Caki2 (cell line): ENCODE data around the gene SERPINA6. TPM values are rescaled to one million over a fixed set of nuclear protein-coding genes. Genes with fewer than 3 reads are reported as not detected.
"Not testable (repeated sequence)": the region's sequence is repeated elsewhere in the genome, so short reads cannot be mapped to it uniquely, and the experiment has no call there.

Experiments
- DNase-seq: peaks from one replicate; pipeline ENCODE4 v3.0.0-alpha.2; 2015; ENCODE audit warnings: low read depth
- in situ Hi-C: cut with HindIII; loops from 2 replicates; pipeline ENCODE4 v1.10.0; 2016; ENCODE audit warnings: low sequenced_read_pairs, low pct_unique_long_range_greater_than_20kb, mixed read lengths
- total RNA-seq: library from RNA; depleted of rRNA; stranded (reverse); fragments of >200 nt; shearing (Covaris generic); gene quantifications from 2 replicates; pipeline ENCODE4 v1.2.3, GENCODE V29; 2014; ENCODE audit warnings: low replicate concordance

The SERPINA6 gene
- total RNA-seq, 1 experiment from 2014 or later: 3.8 TPM

DNA sequence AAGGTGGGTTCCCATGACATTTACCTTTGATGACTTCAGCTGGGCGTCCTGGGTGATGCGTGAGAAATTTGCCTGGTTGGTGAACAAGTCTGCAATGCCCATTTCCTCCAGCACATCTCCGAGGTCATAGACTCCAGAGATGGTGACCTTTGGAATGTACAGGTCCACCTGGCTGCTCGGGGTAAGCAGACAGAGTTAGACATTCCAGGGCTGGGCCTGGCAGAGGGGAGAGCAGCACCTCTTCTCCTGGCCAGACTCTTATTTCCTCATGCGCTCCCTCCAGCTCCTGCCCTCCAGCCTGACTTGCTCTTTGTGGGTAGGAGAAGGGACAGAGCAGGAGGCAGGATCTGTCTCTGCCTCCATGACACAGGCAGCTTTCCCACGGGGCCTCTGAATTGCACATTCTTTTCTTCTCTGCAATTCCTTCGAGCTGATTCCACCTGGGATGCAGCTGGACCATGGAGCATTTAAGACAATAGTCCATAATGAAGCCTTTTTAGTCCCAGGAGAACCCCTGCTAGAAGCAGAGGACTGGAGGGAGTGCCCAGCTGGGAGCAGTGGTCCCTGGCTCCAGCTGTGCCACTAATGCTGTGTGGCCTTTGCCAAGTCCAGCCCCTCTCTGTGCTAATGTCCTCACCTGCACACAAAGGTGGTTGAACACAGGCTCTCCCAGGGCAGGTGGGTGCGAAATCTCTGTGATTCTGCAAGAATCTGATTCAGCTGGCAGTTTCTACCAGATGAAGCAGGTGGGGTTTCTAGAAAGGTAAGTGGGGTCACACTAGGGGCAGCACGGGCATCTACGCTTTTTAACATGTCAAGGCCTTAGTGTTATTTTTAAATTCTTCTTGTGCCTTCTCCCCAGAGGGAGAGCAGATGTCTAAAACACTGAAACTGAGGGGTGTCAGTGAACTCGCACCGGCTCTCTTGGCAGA lies 16.8 kb downstream of the SERPINA6 start:
- in situ Hi-C loops: no loop called here
- DNase-seq: no peak

DNA sequence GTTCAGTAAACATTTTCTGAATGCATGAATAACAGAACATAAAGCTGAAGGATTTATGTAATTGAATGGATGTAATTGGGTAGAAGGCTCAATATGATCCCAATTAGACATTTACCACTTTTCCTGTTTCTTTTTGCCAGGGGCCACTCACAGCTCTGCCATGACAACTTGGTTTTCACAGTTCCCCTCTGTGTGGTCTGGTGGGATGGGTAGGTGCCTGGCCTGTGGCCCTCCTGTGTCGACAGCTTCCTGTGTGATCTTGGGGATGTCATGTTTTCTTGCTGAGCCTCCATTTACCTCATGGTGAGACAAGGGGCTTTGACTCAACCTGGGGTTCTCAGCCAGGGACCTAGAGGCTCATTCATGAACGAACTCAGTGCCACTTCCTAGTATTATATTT lies 17.5 kb downstream of the SERPINA6 start:
- DNase-seq: no peak
- in situ Hi-C loops: no loop called here

DNA sequence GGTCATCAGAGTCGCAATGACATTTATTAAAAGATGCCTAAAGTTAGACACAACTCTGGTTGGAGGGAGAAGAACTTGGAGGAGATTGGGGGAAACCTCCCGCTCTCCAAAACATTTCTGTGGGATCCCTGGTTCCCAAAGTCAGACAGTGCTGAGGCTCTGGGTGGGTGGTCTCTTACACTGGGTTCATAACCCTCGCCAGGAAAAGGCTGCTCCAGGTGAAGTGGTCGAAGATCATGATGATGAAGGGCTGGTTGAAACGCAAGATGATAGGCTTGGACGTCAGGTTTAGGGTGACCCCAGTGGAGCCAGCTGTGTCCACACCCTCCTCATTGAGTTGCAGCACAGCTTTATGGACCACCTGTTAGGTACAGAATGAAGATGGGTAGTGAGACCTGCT lies 18.9 kb downstream of the SERPINA6 start:
- in situ Hi-C loops: no loop called here
- no peak for DNase-seq

DNA sequence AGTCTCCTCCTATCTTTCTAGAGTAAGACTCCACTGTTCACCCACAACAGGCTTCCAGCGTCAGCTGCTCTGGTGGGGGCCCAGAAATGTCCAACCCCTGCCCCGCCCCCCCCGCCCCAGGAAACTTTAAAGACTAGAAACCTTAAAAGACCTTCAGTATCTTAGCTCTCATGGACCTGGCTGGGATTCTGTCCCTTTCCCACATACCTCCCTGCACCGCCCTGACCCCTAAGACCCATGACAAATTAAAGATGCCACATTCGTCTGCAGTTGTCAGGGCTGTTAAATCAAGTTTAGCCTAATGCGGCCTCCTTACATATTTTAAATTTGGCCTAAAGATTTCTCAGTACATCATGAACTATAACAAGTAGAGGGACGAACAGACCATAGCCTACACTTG lies 20.0 kb downstream of the SERPINA6 start:
- in situ Hi-C loops: no loop called here
- DNase-seq: no peak

DNA sequence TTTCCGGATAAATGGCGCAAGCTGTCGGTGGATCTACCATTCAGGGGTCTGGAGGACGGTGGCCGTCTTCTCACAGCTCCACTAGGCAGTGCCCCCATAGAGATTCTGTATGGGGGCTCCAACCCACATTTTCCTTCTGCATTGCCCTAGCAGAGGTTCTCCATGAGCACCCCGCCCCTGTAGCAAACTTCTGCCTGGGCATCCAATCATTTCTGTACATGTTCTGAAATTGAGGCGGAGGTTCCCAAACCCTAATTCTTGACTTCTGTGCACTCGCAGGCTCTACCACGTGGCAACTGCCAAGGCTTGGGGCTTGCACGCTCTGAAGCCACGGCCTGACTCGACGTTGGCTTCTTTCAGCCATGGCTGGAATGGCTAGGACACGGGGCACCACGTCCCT lies 25.0 kb downstream of the SERPINA6 start:
- DNase-seq: no peak
- in situ Hi-C loops: no loop called here

DNA sequence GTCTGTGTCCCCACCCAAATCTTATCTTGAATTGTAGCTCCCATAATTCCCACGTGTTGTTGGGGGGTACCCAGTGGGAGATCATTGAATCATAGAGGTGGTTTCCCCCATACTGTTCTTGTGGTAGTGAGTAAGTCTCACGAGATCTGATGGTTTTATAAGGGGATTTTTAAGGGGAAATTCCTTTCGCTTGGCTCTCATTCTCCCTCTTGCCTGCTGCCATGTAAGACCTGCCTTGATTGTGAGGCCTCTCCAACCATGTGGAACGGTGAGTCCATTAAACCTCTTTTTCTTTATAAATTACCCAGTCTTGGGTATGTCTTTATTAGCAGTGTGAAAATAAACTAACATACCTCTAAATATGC lies 27.0 kb downstream of the SERPINA6 start:
- DNase-seq, in situ Hi-C loops: not testable (repeated sequence)

DNA sequence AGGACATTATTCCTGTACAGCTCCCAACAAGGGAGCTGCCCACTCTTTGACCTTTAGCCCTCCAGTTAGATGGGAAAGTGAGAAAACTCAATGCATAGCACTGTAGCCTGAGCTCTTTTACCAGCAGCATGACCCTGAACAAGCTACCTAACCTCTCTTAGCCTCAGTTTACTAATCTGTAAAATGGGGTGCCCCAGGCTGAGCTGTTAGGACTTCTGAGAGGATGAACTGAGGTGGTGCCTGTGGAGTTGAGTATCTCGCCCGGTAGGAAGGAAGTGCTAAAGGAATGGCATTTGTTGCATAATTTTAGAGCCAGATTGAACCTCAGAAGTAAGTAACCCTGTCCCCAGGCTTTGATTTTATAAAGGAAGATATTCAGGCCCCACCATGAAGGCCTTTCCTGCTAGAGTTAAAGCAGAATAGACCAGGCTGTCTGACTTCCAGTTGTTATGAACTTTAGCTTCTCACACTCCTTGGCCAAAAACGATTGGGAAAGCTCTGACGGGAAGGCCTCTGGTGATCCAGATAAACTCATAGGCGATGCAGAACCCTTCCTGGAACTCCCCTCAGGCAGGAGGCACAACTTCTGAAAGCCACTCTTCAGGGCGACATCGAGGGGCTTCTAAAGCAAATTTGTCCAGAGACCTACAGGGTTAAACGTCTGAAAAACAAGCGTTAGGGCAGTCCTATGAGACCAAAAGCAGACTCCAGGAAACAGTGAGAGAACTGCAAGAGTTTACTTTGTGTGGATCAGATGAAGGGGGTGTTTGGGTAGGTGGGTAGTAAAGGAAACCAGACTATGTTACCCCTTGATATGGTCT lies 27.6 kb downstream of the SERPINA6 start:
- in situ Hi-C loops: no loop called here
- DNase-seq: no peak

DNA sequence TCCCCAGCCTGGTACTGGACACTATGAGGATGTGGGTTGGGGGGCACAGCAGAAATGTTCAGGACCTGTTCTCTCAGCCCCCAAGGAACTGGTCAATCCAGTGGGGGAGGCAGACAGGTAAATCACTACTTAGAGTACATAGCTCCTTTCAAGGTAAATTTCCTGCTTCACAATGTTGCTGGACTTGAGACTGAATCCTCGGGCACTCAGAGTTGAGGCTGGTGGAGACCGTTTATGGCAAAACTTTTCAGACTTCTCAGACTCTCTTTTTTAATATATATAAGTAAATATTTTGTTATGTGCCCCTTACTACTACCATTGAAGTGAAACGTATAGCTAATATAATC lies 29.6 kb downstream of the SERPINA6 start:
- in situ Hi-C loops: no loop called here
- DNase-seq: no peak

DNA sequence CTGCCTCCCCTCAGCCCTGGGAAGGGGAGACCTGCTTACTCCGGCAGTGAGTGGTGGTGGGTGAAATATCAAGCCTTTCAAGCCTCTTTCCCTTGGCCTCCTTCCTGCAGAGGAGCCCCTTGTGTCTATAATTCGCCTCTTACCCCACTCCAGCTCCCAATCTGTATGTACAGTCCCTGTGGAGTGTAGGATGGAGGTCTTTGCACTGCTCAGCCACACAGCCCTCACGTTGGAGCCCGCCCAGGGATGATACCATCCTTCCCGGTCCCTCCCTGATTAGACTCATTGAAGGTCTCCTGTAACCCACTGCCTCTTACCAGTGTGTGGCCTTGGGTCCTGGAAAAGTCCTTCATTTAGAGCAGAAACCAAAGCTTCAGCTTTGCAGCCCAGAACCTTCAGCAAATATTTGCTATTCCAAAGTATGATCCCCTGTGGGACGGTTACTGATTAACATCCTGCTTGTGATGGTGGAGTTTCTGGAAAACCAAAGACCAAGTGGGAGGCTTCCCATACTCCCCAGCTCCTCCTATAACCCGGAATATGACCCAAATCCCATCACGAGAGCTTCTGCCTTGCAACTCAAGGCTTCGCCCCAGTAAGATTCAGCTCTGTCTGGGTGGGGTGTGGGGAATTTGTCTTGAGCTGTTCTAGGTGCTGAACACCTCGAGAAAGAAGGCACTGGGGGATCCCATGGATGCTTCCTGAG lies 30.1 kb downstream of the SERPINA6 start, which contains the start of gene SERPINA10:
SERPINA10 (minus strand) TSS at position 397 of the 706 bp plus-strand sequence. CDS start 2,675 bp downstream, outside the sequence.
- DNase-seq: no peak
- in situ Hi-C loops: no loop called here

DNA sequence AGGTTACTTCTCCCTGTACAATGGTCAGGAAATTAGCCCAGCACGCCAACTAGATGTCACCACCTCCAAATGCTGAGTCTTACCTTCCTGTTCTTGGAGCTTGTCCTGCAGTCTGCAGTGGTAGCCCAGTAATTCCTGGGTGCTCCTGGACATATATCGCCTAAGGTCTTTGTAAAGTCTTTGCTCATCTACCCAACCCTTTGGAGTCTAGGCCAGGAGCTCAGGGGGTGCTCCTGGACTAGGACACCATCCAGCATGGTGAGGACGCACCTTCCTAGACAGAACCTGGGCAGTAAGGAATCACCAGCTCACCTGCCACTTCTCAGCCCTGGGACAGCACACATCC lies 30.6 kb downstream of the SERPINA6 start:
- DNase-seq: no peak
- in situ Hi-C loops: no loop called here

DNA sequence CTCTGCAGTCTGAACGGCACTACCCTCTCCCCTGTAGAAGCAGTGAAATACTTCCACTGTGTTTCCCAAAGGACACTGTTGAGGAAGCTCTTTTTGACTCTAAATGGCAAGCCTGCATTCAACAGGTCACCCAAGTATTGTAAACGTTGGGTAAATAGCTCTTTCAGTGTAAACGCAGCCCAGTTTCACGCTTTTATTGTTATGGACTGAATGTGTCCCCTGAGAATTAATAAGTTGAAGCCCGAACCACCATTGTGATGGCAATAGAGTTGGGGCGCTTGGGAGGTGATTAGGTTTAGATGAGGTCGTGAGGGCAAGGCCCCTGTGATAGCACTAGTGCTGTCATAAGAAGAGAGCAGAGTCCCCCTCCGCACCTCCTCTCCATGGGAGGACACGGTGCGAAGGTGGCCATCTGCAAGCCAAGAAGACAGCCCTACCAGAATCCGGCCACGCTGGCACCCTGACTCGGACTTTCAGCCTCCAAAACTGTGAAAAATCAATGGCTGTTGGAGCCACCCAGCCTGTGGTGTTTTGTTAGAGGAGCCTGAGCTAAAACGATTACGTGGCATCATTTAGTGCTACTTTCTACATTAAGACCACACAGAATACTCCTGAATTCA lies 31.1 kb downstream of the SERPINA6 start:
- no peak for DNase-seq
- in situ Hi-C loops: no loop called here

DNA sequence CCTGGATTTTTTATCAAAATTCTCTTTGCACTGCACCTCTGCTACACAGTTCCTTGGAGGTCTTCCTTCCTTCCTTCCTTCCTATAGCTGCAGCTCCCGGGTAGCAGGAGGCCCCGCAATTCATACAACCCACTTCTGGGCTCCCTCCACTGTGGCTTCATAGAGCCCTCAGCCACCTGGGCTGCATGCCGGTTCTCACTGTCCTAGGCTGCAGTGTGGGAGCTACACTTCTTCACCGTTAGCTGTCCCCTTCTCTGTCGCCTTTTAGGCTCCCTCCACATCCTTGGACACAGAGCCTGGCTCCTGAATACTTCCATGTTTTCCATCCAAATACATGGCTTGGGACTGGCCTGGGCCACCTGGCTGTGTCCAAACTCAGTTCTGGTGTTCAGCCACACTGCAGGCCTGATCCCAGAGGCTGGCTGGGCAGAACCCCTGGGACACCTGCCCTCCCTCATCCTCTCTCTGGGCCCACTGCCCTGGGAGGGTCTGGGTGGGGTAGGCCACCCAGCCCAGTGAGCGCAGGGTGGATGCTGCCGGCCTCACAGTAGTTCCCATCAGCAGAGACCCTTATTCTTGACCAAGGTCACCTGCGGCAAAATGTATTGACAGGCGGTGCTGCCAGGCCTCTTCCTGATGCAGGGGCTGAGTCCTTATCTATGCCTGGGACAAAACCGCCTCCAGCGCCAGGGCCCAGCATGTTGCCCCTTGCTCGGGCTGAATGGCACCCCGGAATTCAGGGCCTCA lies 31.8 kb downstream of the SERPINA6 start:
- in situ Hi-C loops: no loop called here
- no peak for DNase-seq

DNA sequence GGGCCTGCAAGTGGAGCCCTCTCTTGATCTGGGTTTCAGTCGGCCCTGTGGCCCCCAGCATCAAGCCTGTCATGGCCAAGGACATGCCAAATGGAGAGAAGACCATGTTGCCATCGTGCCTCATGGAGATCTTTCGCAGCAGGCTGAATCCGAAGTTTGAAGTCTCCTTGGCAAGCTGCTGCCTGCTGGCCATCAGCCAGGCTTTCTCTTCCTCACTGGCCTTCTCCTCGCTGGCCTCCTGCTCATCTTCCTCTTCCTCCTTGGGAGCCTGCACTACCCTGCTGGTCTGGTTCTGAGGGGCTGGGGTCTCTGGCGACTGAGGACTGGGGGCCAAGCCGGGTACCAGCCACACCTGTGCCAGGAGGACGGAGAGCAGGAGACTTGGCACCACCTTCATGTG lies 32.9 kb downstream of the SERPINA6 start:
- DNase-seq: no peak
- in situ Hi-C loops: no loop called here

DNA sequence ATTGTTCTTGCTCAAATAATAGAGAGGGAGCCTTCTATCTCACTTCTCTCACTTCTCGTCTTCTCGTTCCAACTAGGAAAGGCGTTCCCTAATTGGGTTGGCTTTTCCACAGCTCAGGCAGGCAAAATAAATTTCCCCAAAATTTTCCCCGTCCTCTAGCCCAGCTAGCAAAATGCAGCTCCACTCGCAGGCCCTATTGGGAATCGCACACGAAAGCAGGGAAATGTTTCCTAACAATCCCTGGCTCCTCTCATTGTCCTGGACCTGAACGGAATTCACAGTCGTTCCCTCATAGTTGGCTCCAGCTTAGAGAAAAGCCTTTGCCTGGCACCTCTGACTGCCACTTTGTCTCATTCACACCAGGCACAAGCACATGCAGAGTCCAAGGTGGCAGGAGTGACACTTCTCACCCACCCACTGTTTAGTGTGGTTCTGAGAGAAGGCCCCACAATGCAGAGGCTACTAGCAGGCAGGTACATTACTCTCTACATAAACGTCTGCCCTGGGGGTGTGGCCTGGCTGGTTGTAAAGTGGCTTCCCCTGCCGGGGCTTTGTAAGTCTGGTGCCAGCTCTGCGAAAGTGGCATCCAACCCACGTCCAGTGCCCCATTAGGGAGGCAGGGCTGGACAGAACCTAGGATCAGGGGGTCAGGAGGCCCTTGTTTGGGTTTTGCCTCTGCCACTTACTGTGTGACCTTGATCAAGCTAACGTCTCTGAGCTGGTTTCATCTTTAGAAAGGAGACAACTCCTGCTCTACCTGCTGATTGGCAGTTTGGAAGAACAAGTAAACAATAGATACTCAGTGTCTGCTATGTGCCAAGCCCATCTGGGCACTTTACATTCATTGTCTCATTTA lies 34.3 kb downstream of the SERPINA6 start:
- DNase-seq: no peak
- in situ Hi-C loops: no loop called here

DNA sequence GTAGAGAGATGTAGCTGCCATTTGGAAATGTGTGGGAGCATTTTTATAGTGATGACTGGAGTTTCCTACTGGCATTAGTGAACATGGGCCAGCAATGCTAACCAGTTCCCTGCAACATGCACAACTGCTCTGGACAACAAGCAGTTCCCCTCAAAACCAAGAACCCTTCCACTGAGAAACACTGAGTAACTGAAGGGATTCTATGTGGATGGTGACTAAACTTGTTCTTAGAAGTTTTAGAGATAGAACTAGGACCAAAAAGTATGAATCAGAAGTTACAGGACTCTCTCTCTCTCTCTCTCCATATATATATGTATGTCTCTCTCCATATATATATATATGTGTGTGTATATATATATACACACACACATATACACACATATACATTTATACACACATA lies 38.0 kb downstream of the SERPINA6 start:
- in situ Hi-C loops: no loop called here
- no peak for DNase-seq

DNA sequence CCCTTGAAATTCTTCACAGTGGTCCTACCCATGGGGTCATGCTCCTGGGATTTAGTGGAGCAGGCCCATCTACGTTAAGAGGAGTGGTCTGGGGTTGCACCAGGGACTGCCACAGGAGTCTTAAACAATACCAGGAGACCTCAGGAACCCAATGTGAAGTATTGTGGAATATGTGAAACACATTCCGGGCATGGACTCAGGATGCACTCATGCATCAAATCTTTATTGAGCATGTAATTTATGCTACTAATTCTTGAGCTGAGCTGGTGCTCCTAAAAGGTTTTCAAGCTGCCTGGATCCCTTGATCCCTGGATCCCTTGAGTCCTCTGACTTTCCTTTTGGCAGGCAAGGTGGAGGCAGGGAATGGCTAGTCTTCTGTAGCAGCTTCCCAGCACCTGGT lies 38.9 kb downstream of the SERPINA6 start:
- no peak for DNase-seq
- in situ Hi-C loops: no loop called here
